Embryonic facial prominence (tissue), 1 donor: ENCODE measurements around the gene SETBP1.

Experiments used
- DNase-seq: peaks from one replicate; pipeline ENCODE4 v3.0.0-alpha.2; 2016; ENCODE audit errors: extremely low spot score

SETBP1 gene

GRCh38 chr18:44937960-44938719, 257.5 kb downstream of the SETBP1 start:
- no peak for DNase-seq

DNA sequence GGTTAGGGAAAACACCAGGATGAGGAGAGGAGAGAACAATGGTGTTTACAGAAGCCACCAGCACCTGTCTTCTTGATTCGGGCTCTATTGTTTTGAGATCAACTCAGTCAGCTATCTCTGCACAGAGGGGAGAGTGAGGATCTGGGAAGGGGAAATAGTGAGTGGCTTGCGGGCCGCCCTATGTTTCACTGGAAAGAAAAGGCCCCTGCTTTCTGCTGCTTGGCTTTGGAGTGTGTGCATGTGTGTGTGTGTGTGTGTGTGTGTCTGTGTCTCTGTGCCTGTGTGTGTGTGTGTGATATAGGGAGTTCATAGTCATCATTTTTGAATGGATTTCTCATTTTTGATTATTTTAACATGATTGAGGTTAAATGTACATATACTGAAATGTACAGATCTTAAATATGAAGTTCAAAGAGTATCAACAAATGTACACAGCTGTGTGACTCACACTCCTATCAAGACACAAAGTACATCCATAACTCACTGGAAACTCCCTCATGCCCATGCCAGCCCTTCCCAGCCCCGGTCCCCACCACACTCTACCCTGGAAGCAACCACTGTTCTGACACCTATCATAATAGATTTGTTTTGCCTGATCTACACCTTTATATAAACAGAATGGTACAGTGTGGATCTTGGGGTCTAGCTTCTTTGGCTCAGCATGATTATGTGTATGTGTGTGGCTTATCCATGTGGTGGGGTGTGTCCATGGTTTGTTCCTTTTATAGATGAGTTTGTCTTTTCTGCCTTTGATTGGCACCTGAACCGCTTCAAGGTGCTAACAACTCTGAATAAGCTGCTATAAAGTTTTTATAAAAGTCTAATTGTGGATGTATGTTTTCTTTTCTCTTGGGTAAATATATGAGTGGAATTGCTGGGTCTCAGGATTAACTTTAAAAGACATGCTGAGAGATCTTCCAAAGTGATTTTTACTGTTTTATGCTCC, 258.3 kb downstream of the SETBP1 start:
- DNase-seq, result no peak

DNA sequence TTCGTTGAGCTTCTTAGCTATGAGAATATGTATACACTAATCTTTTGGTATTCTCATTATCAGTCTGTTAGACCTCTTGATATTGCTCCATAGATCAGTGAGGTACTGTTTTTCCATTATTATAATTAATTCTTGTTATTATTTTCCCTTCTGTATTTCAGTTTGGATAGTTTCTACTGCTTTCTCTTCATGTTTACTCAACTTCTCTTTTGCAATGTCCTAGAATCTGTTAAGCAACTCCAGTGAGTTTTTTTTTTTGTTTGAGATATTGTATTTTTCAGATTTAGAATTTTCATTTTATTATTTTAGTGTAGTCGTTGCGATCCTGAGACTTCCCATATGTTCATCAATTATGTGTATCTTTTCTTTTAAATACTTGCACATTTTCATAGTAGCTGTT, 260.8 kb downstream of the SETBP1 start:
- no peak for DNase-seq

GRCh38 chr18:44942073-44942472, 261.4 kb downstream of the SETBP1 start:
- DNase-seq, result no peak

DNA sequence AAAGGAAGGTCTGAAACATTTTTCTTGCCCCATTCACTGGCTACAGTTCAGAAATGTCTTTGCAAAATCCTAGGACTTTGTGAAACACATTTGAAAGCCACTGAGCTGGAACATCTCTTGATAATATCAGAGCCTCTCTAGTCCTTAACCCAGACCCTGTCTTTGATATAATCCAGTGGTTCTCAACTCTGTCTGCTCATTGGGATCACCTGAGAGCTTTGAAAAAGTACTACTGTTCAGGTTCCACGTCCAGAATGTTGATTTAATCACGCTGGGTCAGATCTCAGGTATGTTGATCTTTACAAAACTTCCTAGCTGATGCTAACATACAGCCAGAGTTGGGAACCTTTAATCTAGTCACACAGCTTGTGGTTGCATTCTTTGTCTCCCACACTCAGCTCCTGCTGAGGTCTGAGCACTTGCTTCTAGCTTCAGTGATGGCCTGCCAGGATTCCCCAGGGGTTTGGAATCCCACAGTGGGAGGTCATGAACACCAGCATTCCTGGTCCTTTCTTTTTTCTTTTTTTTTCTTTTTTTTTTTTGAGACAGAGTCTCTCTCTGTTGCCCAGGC, 262.7 kb downstream of the SETBP1 start:
- DNase-seq, result no peak

GRCh38 chr18:44944461-44944860, 263.8 kb downstream of the SETBP1 start:
- DNase-seq, result no peak

DNA sequence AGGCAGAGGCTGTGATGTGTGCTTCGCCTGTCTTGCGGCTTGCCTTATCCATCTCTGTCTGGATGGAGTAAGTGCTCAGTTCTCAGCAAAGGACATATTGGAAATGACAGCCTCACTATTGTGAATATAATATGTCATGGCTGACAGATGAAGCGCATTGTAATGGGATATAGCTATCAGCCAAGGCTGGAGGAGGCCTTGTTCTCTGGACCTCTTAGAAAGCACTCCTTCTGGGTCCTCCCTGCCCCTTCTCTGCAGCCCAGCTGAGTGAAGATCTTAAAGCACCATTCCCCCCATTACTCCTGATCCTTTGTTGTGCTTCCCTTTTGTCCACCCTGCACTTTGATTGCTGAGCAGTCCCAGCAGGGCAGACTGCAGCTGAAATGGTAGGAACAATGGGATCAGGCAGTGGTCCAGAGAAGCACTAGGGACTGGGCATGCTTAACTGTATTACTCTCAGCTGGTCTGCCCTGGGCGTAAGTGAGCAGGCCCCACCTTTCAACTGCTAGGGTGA, 265.3 kb downstream of the SETBP1 start:
- DNase-seq, result no peak

- DNase-seq, result no peak
Observed at GRCh38 chr18:44946529-44947113, 265.9 kb downstream of the SETBP1 start.

GRCh38 chr18:44949967-44950366, 269.3 kb downstream of the SETBP1 start:
- DNase-seq, result no peak

DNA sequence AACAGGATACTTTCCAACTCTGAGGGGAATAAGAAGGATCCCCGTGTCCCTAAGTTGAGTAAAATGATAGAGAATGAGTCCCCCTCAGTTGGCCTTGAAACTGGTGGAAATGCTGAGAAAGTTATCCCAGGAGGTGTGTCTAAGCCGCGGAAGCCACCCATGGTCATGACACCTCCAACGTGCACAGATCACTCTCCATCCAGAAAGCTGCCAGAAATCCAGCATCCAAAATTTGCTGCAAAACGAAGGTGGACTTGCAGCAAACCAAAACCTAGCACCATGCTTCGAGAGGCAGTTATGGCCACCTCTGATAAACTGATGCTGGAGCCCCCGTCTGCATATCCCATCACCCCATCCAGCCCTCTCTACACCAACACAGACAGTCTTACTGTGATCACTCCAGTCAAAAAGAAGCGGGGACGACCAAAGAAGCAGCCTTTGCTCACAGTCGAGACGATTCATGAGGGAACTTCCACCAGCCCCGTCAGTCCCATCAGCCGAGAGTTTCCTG, 270.1 kb downstream of the SETBP1 start:
- DNase-seq, result no peak

- no peak for DNase-seq
Observed at GRCh38 chr18:44951748-44952147, 271.1 kb downstream of the SETBP1 start.

DNA sequence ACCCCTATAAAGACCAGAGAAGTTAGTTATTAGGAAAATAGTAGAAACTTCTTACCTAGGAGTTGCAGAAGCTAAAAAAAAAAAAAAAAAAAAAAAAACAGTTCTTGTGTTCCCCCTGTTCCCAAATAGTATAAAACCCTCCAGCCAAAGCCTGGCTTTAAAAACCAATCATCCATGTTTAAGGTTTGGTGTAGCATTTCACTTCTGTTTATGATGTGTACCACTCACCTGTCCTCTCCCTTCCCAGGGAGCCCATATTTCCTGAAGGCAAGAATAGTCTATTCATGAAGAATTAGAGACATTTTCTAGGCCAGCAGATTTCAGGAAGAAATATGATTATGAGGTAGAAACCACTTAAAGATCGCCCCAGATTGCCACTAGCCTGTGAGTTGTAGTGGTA, 273.6 kb downstream of the SETBP1 start:
- no peak for DNase-seq

- no peak for DNase-seq
Observed at GRCh38 chr18:44955825-44956224, 275.1 kb downstream of the SETBP1 start.

- no peak for DNase-seq
Observed at GRCh38 chr18:44957025-44957424, 276.3 kb downstream of the SETBP1 start.

GRCh38 chr18:44957461-44957860, 276.8 kb downstream of the SETBP1 start:
- DNase-seq, result no peak

GRCh38 chr18:44958040-44958439, 277.4 kb downstream of the SETBP1 start:
- no peak for DNase-seq

GRCh38 chr18:44958455-44958854, 277.8 kb downstream of the SETBP1 start:
- no peak for DNase-seq

DNA sequence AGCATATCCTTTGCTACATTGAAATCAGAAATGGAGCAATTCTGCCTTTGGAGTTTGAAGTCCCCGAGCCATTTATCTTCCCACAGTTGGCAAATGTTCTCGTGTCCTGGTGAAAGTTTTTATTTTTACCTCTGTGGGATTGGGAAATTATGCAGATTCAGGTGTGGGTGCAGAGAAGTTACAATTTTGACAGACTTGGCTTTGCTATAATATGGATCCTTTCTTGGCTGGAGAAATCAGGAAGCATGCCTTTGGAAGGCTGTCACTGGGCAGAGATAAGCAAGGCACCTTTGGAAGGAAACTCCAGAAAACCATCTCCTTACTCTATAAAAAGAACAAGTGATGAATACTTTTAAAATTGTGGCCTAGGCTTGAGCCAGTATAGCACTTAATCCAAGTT, 278.3 kb downstream of the SETBP1 start:
- no peak for DNase-seq

- no peak for DNase-seq
Observed at GRCh38 chr18:44960580-44960979, 279.9 kb downstream of the SETBP1 start.

GRCh38 chr18:44961288-44961995, 280.8 kb downstream of the SETBP1 start:
- DNase-seq, result no peak

DNA sequence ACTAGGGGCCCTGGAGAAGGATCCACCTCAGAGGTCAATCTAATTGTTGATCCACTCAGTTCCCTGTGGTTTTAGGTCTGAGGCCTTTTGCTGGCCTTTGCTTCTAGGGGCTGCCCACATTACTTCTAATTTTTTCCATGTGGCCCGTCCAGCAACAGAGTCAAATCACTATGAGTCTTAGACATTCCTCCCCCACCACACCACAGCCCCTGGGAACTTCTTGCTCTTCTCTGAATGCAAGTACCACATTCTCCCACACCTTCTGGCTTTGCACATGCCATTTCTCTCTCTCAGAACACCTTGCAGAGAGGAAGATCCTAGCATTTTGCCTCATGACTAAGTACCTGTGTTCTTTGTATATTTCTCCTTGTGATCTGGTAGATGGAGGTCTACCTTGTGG, 286.9 kb downstream of the SETBP1 start:
- DNase-seq, result no peak
